SK-N-SH (cell line): ENCODE data around the gene MAP4K3. TPM values are rescaled to one million over a fixed set of nuclear protein-coding genes. Genes with fewer than 3 reads are reported as not detected.

Source experiments
- CTCF ChIA-PET: fragments of 300-600, 350-600 bp; formaldehyde crosslinking; extraction: SDS; loops from one replicate; lab custom pipeline; 2021; lab: Yijun Ruan, JAX
- POLR2A ChIA-PET: fragments of 350-600 bp; sonication (Branson Sonifier 250); formaldehyde crosslinking; extraction: SDS; loops from one replicate; lab custom pipeline; 2020; ENCODE audit warnings: antibody characterized with exemption, inconsistent platforms; lab: Yijun Ruan, JAX
- DNase-seq: peaks from one replicate; pipeline ENCODE4 v3.0.0; 2012
- H2AFZ ChIP-seq: fragments of 200-600 bp; sonication (generic); 2 replicates; pipeline ENCODE4 v1.8.1; 2016; ENCODE audit warnings: antibody characterized with exemption, mild to moderate bottlenecking, low read depth
- H3F3A ChIP-seq: fragments of 200-600 bp; sonication (generic); replicated peaks from 2 replicates; pipeline ENCODE3; 2016; ENCODE audit warnings: antibody characterized with exemption, mild to moderate bottlenecking; ENCODE audit not compliant: insufficient read depth
- H3K27ac ChIP-seq, 2 experiments: fragments of 200-500 bp in 1 of 2; fragments of 200-600 bp in 1 of 2; sonication (Bioruptor generic) in 1 of 2; sonication (generic), shearing (Covaris generic) in 1 of 2; 2 replicates each; pipeline versions ENCODE4 v1.5.1 to v1.6.1; 2014 to 2016; ENCODE audit warnings: low read depth in 2 of 2, inconsistent platforms in 1 of 2, low read length in 1 of 2, mild to moderate bottlenecking in 1 of 2, mixed read lengths in 1 of 2
- H3K27me3 ChIP-seq: fragments of 200-600 bp; sonication (generic), shearing (Covaris generic); 2 replicates; pipeline ENCODE4 v1.6.1; 2016; ENCODE audit warnings: mixed run types; ENCODE audit not compliant: insufficient read depth
- H3K36me3 ChIP-seq, 2 experiments: fragments of 200-500 bp in 1 of 2; fragments of 200-600 bp in 1 of 2; sonication (Bioruptor generic) in 1 of 2; sonication (generic) in 1 of 2; replicated peaks in 1 of 2; 2 replicates each; pipeline versions ENCODE3 to v1.5.1; 2014 to 2016; ENCODE audit warnings: low read length in 1 of 2, mild to moderate bottlenecking in 1 of 2; ENCODE audit not compliant: insufficient read depth in 2 of 2, control insufficient read depth in 1 of 2
- H3K4me1 ChIP-seq, 2 experiments: fragments of 200-500 bp in 1 of 2; fragments of 200-600 bp in 1 of 2; sonication (Bioruptor generic) in 1 of 2; sonication (generic), shearing (Covaris generic) in 1 of 2; 2 replicates each; pipeline versions ENCODE4 v1.5.1 to v1.6.1; 2014 to 2016; ENCODE audit warnings: low read depth in 1 of 2, low read length in 1 of 2, mixed run types in 1 of 2; ENCODE audit not compliant: insufficient read depth in 2 of 2, control insufficient read depth in 1 of 2
- H3K4me2 ChIP-seq: fragments of 200-600 bp; sonication (generic), shearing (Covaris generic); 2 replicates; pipeline ENCODE4 v1.6.1; 2017; ENCODE audit warnings: mixed run types
- H3K4me3 ChIP-seq, 2 experiments: fragments of 200-500 bp in 1 of 2; fragments of 200-600 bp in 1 of 2; sonication (Bioruptor generic) in 1 of 2; sonication (generic), shearing (Covaris generic) in 1 of 2; 2 replicates each; pipeline versions ENCODE4 v1.5.1 to v1.8.1; 2014 to 2016; ENCODE audit warnings: low read depth in 2 of 2, inconsistent platforms in 1 of 2, low read length in 1 of 2, mild to moderate bottlenecking in 1 of 2, mixed read lengths in 1 of 2, moderate library complexity in 1 of 2
- H3K79me2 ChIP-seq: fragments of 200-600 bp; sonication (generic); 2 replicates; pipeline ENCODE4 v1.8.1; 2017; ENCODE audit warnings: mild to moderate bottlenecking; ENCODE audit not compliant: insufficient read depth
- H3K9ac ChIP-seq: fragments of 200-600 bp; sonication (generic); 2 replicates; pipeline ENCODE4 v1.6.1; 2017; ENCODE audit warnings: mixed run types
- H3K9me2 ChIP-seq: fragments of 200-600 bp; sonication (generic); 2 replicates; pipeline ENCODE4 v1.6.1; 2017; ENCODE audit warnings: mixed run types
- H3K9me3 ChIP-seq: fragments of 200-600 bp; sonication (generic); 2 replicates; pipeline ENCODE4 v1.6.1; 2017; ENCODE audit warnings: mixed run types, mild to moderate bottlenecking, moderate library complexity
- H4K20me1 ChIP-seq: fragments of 200-600 bp; sonication (generic); 2 replicates; pipeline ENCODE4 v1.6.1; 2017; ENCODE audit warnings: mild to moderate bottlenecking, mixed run types; ENCODE audit not compliant: insufficient read depth
- EP300 ChIP-seq, 2 experiments: IDR thresholded peaks; 2 replicates each; pipeline versions ENCODE4 v1.4.0 to v1.6.1; 2012; ENCODE audit warnings: borderline replicate concordance in 1 of 2, low read depth in 1 of 2, low read length in 1 of 2
- EZH2phosphoT487 ChIP-seq: fragments of 200-600 bp; sonication (generic); IDR thresholded peaks from 2 replicates; pipeline ENCODE4 v1.6.1; 2017; ENCODE audit warnings: low read depth, mixed run types, mild to moderate bottlenecking, antibody characterized with exemption, moderate library complexity, borderline replicate concordance
- FOSL2 ChIP-seq: IDR thresholded peaks from 2 replicates; pipeline ENCODE4 v1.4.0; 2012; ENCODE audit warnings: low read depth, mild to moderate bottlenecking, moderate library complexity, borderline replicate concordance
- GATA2 ChIP-seq: sonication (generic); formaldehyde crosslinking; IDR thresholded peaks from 2 replicates; pipeline ENCODE4 v1.5.0; 2020; ENCODE audit warnings: mild to moderate bottlenecking, missing genetic modification reagents
- IRF3 ChIP-seq: fragments of 150-350 bp; IDR thresholded peaks from 2 replicates; pipeline ENCODE4 v1.6.1; 2016; ENCODE audit warnings: mild to moderate bottlenecking, low read depth, low read length
- JUND ChIP-seq: IDR thresholded peaks from 2 replicates; pipeline ENCODE4 v1.4.0; 2012
- NFIC ChIP-seq: IDR thresholded peaks from 2 replicates; pipeline ENCODE4 v1.4.0; 2012; ENCODE audit warnings: borderline replicate concordance
- NRF1 ChIP-seq: IDR thresholded peaks from 2 replicates; pipeline ENCODE4 v1.6.1; 2012; ENCODE audit warnings: low read depth, mild to moderate bottlenecking, low read length
- RAD21 ChIP-seq: IDR thresholded peaks from 2 replicates; pipeline ENCODE4 v1.6.1; 2012; ENCODE audit warnings: mild to moderate bottlenecking, low read length
- RCOR1 ChIP-seq: fragments of 150-350 bp; IDR thresholded peaks from 2 replicates; pipeline ENCODE4 v1.6.1; 2017; ENCODE audit warnings: antibody characterized with exemption, low read length
- REST ChIP-seq: IDR thresholded peaks from 2 replicates; pipeline ENCODE4 v1.6.1; 2012; ENCODE audit warnings: mild to moderate bottlenecking, low read depth, low read length, moderate library complexity
- SIN3A ChIP-seq: IDR thresholded peaks from 2 replicates; pipeline ENCODE4 v1.6.1; 2012; ENCODE audit warnings: low read depth, mild to moderate bottlenecking, low read length, moderate library complexity, borderline replicate concordance
- SMC3 ChIP-seq: IDR thresholded peaks from 2 replicates; pipeline ENCODE4 v1.6.1; 2012; ENCODE audit warnings: low read depth, low read length, improper control_type of control experiment
- TAF1 ChIP-seq: IDR thresholded peaks from 2 replicates; pipeline ENCODE4 v1.6.1; 2012; ENCODE audit warnings: low read depth, mild to moderate bottlenecking, low read length, moderate library complexity, borderline replicate concordance
- WGBS: methylation state at CpG from one replicate; pipeline ENCODE4 v1.1.6; 2017; ENCODE audit warnings: low lambda C conversion rate; 5-methylcytosine and 5-hydroxymethylcytosine counted together
- polyA plus RNA-seq, 3 experiments: library from polyadenylated mRNA; depleted of rRNA; stranded (reverse); fragments of >200 nt; gene quantifications; 2 replicates each; pipeline ENCODE4 v1.2.3, GENCODE V29; 2012
- TF ChIP-seq, protein P1 (sequence below): IDR thresholded peaks from 2 replicates; pipeline ENCODE4 v1.4.0; 2012; ENCODE audit warnings: low read depth, borderline replicate concordance
- TF ChIP-seq, protein P2 (sequence below): fragments of 200-600 bp; sonication (generic); IDR thresholded peaks from 2 replicates; pipeline ENCODE4 v1.6.1; 2017; ENCODE audit warnings: antibody characterized with exemption, mild to moderate bottlenecking, moderate library complexity
- TF ChIP-seq, protein P3 (sequence below): IDR thresholded peaks from 2 replicates; pipeline ENCODE4 v1.4.0; 2012; ENCODE audit warnings: low read depth, borderline replicate concordance

Gene MAP4K3
- polyA plus RNA-seq, 1 of the 3 experiments (the other 2 are of a cell fraction) = 8.8 TPM

DNA sequence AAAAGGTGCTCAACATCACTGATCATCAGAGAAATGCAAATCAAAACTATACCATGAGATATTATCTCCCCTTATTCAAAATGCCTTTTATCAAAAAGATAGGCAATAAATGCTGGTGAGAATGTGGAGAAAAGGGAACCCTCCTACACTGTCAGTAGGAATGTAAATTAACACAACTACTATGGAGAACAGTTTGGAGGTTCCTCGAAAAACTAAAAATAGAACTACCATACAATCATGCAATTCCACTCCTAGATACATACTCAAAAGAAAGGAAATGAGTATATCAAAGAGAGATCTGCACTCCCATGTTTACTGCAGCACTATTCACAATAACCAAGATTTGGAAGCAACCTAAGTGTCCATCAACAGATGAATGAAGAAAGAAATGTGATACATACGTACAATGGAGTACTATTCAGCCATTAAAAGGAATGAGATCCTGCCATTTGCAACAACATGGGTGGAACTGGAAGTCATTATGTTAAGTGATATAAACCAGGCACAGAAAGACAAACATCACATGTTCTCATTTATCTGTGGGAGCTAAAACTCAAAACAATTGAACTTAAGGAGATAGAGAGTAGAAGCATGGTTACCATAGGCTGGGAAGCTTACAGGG lies 63.8 kb downstream of the MAP4K3 start:
- CTCF ChIA-PET = interaction anchor here (0.6 to 1.2 kb wide), 3 partner anchors 21 to 1530 kb away, joined by 3 to 4 read pairs (median 3); no protein-coding TSS in a partner anchor
- POLR2A ChIA-PET = no interaction called here
- no peak for TF ChIP-seq REST
- TF ChIP-seq, protein P1, sequence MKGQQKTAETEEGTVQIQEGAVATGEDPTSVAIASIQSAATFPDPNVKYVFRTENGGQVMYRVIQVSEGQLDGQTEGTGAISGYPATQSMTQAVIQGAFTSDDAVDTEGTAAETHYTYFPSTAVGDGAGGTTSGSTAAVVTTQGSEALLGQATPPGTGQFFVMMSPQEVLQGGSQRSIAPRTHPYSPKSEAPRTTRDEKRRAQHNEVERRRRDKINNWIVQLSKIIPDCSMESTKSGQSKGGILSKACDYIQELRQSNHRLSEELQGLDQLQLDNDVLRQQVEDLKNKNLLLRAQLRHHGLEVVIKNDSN = no peak
- no peak for TF ChIP-seq JUND
- no peak for TF ChIP-seq RAD21
- TF ChIP-seq EZH2phosphoT487 = no peak
- no peak for TF ChIP-seq NRF1
- TF ChIP-seq, protein P2, sequence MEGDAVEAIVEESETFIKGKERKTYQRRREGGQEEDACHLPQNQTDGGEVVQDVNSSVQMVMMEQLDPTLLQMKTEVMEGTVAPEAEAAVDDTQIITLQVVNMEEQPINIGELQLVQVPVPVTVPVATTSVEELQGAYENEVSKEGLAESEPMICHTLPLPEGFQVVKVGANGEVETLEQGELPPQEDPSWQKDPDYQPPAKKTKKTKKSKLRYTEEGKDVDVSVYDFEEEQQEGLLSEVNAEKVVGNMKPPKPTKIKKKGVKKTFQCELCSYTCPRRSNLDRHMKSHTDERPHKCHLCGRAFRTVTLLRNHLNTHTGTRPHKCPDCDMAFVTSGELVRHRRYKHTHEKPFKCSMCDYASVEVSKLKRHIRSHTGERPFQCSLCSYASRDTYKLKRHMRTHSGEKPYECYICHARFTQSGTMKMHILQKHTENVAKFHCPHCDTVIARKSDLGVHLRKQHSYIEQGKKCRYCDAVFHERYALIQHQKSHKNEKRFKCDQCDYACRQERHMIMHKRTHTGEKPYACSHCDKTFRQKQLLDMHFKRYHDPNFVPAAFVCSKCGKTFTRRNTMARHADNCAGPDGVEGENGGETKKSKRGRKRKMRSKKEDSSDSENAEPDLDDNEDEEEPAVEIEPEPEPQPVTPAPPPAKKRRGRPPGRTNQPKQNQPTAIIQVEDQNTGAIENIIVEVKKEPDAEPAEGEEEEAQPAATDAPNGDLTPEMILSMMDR = no peak
- no peak for TF ChIP-seq FOSL2
- TF ChIP-seq, protein P3, sequence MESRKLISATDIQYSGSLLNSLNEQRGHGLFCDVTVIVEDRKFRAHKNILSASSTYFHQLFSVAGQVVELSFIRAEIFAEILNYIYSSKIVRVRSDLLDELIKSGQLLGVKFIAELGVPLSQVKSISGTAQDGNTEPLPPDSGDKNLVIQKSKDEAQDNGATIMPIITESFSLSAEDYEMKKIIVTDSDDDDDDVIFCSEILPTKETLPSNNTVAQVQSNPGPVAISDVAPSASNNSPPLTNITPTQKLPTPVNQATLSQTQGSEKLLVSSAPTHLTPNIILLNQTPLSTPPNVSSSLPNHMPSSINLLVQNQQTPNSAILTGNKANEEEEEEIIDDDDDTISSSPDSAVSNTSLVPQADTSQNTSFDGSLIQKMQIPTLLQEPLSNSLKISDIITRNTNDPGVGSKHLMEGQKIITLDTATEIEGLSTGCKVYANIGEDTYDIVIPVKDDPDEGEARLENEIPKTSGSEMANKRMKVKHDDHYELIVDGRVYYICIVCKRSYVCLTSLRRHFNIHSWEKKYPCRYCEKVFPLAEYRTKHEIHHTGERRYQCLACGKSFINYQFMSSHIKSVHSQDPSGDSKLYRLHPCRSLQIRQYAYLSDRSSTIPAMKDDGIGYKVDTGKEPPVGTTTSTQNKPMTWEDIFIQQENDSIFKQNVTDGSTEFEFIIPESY = no peak
- TF ChIP-seq SIN3A = no peak
- no peak for TF ChIP-seq IRF3
- TF ChIP-seq GATA2 (CRISPR knock-in tag) = no peak
- TF ChIP-seq RCOR1 = no peak
- no peak for TF ChIP-seq TAF1
- no peak for TF ChIP-seq EP300 (IDR thresholded peaks at IDR 0.05; ENCODE audit: borderline replicate concordance in 1 of 2, low read depth in 1 of 2, low read length in 1 of 2)
- TF ChIP-seq SMC3 = no peak
- no peak for TF ChIP-seq NFIC
- DNase-seq = no peak
- Histone ChIP-seq H3K27ac (no peak overlapping the region), H3F3A (no peaks in the 10 kb centered on the region), H3K27me3 (no peaks in the 10 kb centered on the region), H3K9ac (no peak overlapping the region), H3K9me2 (no peaks in the 10 kb centered on the region), H3K4me3 (no peak overlapping the region), H3K9me3 (0 out of 2 replicates have a peak, but pooled peaks cover 2% of the 10 kb centered on the region), H3K4me2 (no peak overlapping the region), H2AFZ (no peak overlapping the region), H4K20me1 (no peaks in the 10 kb centered on the region), H3K79me2 (peaks cover 60% of the 10 kb centered on the region), H3K36me3 (peaks cover 4 to 41% of the 10 kb centered on the region in 2 experiments), H3K4me1 (no peaks in the 10 kb centered on the region; a peak in 1 of 4 replicates)
- WGBS = 56% methylated on average over 2 of the region's 2 CpGs
